GM12801 (cell line): Measurements from ENCODE around the gene DSN1.

Source experiments
- CTCF ChIP-seq: IDR thresholded peaks from one replicate; pipeline ENCODE4 v1.5.1; 2011; ENCODE audit warnings: control low read depth; ENCODE audit not compliant: insufficient read length; ENCODE audit errors: extremely low read depth

Gene DSN1

GRCh38 chr20:36736451-36737182 is 36.9 kb downstream of the DSN1 start:
- TF ChIP-seq CTCF: no peak

DNA sequence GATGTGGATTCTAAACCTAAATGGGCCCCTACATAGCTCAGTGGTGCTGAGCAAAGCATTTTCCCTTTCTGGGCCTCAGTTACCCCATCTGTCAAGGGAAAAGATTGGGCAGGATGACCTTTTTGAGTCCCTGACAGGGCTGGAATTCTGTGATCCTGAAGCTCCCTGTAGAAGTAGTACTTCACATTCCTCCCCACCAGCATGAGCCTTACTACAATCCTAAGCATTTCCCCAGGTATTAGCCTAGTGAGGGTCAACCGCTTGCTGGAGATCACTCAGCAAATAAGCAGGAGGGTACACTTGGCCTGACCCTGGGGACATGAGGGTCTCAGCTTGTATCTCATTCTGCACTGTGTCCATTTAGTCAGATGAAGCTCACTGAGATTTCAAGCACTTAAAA is 41.1 kb downstream of the DSN1 start:
- no peak for TF ChIP-seq CTCF

DNA sequence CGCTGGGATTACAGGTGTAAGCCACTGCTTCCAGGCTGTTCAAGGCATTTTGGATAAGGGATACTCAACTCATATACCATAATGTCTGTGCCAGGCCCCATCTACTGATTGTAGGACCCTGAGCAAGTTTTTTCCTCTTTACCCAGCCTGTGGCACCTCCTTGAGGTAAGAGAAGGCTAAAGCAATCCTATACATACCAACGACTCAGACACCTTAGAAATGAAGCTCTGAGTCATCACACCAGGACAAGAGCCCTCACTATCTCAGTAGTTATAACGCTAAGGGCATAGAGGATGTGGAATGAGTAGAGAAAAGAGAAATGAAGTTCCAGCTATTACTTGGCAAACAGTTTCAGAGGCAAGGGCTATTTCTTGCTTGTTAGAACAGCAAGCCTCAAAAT is 44.6 kb downstream of the DSN1 start:
- TF ChIP-seq CTCF: no peak

DNA sequence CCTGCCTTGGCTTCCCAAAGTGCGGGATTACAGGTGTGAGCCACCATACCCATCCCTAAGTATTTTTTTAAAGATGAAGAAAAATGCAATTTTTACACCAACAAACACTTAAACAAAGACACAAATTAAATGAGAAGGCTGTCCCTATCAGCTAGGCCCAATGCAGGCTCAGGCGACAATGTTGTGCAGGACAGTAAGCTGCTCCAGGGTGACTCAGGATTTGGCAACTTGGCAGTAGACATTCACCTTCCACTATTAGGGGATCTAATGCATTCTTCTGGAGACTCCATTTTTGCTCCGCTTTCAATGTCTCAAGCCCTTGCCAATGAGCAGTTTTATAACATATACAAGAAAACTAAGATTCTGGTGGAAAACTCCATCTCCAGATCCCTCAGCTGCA is 47.4 kb downstream of the DSN1 start:
- TF ChIP-seq CTCF: no peak

DNA sequence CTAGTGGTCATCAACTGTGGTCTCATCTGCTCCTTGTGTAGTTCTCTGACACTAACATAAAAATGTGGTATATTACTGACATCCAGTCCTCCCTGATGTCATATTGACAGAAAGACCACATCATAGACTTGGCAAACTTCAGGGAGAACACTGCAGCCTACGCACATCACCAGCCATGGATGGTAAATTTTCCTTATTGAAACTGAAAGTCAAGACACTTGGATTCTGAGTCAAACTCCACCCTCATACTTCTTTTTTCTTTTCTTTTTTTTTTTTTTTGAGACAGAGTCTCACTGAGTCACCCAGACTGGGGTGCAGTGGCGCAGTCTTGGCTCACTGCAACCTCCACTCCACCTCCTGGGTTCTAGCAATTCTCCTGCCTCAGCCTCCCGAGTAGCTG is 53.1 kb downstream of the DSN1 start:
- TF ChIP-seq CTCF: no peak

- no peak for TF ChIP-seq CTCF
These were observed 55.9 kb downstream of the DSN1 start for GRCh38 chr20:36717657-36718056.

- no peak for TF ChIP-seq CTCF
These were observed 56.5 kb downstream of the DSN1 start for GRCh38 chr20:36717021-36717420.
